Measurements from ENCODE around the gene PARVG. TPM values are rescaled to one million over a fixed set of nuclear protein-coding genes. Genes with fewer than 3 reads are reported as not detected.

The PARVG gene
- total and polyA plus RNA-seq, 10 of the 15 experiments (the other 5 are each of a cell fraction or from before 2014, with no cell fraction given), result 6.3 to 123 (median 71.9) TPM

- ChIA-PET CTCF (no interaction called here), SMC1A (ENCODE audit: uncharacterized antibody, unreplicated experiment) (interaction anchor here (1.0 kb wide), 1 partner anchor 104 kb away, joined by 3 read pairs; no protein-coding TSS in a partner anchor), RAD21 (ENCODE audit: unreplicated experiment) (interaction anchor here (0.8 to 1.1 kb wide), 3 partner anchors 9 to 105 kb away, joined by 3 to 7 read pairs (median 3); partner anchors contain the start of gene PARVG), POLR2A (interaction anchor here (1.1 to 3.0 kb wide), 2 partner anchors 10 to 18 kb away, joined by 8 to 17 read pairs; partner anchors contain the start of gene PARVG)
- 39% methylated on average over 12 of the region's 12 CpGs for WGBS (ENCODE audit: insufficient coverage, insufficient replicate concordance, low lambda C conversion rate, missing lambda C conversion rate)
- H4K20me1 ChIP-seq (ENCODE audit: control insufficient read depth, insufficient read depth), result no peaks in the 10 kb centered on the region
- no peaks in the 10 kb centered on the region for H3K27me3 ChIP-seq (replicated peaks in 1 of 2; ENCODE audit: control insufficient read depth in 2 of 2, insufficient read depth in 2 of 2, low read length in 1 of 2)
- H3K79me2 ChIP-seq (ENCODE audit: control insufficient read depth, insufficient read depth, low read length), result no peaks in the 10 kb centered on the region
- BruUV-seq (replicated peaks), result no TSS peak
- intact Hi-C loops (cut with micrococcal nuclease; ENCODE audit: unreplicated experiment), result no loop called here
- H3K9me3 ChIP-seq (replicated peaks; ENCODE audit: control insufficient read depth, insufficient read depth, low read length), result no peaks in the 10 kb centered on the region
- no peaks in the 10 kb centered on the region; a peak in 1 of 4 replicates for H3K36me3 ChIP-seq (ENCODE audit: control insufficient read depth in 2 of 2, insufficient read depth in 2 of 2, low read length in 1 of 2)
- H2AFZ ChIP-seq (ENCODE audit: control insufficient read depth, low read depth, low read length), result peak overlapping the region; percentile 20; the same call in 1 of the 2 replicates
- ATAC-seq (peak; percentile 12), FAIRE-seq (no peak), DNase-seq (ENCODE audit: low read depth, low spot score) (no peak)
- H3K9ac ChIP-seq (ENCODE audit: control insufficient read depth, insufficient read depth, low read length), result no peak overlapping the region
- in situ Hi-C loops (cut with MboI), result no loop called here
- no peak overlapping the region for H3K4me3 ChIP-seq
- H3K4me1 ChIP-seq (ENCODE audit: control insufficient read depth, insufficient read depth, low read length), result peaks cover 41% of the 10 kb centered on the region
- TF ChIP-seq, protein P1, sequence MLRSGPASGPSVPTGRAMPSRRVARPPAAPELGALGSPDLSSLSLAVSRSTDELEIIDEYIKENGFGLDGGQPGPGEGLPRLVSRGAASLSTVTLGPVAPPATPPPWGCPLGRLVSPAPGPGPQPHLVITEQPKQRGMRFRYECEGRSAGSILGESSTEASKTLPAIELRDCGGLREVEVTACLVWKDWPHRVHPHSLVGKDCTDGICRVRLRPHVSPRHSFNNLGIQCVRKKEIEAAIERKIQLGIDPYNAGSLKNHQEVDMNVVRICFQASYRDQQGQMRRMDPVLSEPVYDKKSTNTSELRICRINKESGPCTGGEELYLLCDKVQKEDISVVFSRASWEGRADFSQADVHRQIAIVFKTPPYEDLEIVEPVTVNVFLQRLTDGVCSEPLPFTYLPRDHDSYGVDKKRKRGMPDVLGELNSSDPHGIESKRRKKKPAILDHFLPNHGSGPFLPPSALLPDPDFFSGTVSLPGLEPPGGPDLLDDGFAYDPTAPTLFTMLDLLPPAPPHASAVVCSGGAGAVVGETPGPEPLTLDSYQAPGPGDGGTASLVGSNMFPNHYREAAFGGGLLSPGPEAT (IDR thresholded peaks at IDR 0.05; ENCODE audit: low read depth), result no peak
- no peak for TF ChIP-seq NBN (IDR thresholded peaks at IDR 0.05)
- TF ChIP-seq BHLHE40 (IDR thresholded peaks at IDR 0.05; ENCODE audit: borderline replicate concordance in 1 of 2, low read depth in 2 of 2, low read length in 1 of 2), result no peak
- TF ChIP-seq POU2F2 (IDR thresholded peaks at IDR 0.05; ENCODE audit: borderline replicate concordance, low read depth, low read length), result no peak
- TF ChIP-seq FOXK2 (IDR thresholded peaks at IDR 0.05), result no peak
- no peak for TF ChIP-seq SUPT20H (IDR thresholded peaks at IDR 0.05; ENCODE audit: borderline replicate concordance, control insufficient read depth, low read depth, low read length)
- H3K4me2 ChIP-seq (ENCODE audit: control insufficient read depth, insufficient read depth), result no peak overlapping the region
- peak overlapping the region; percentile 19; the same call in 1 of the 2 replicates for H3K27ac ChIP-seq (ENCODE audit: control insufficient read depth, insufficient read depth)
These were observed 9.8 kb downstream of the PARVG start for GRCh38 chr22:44190381-44190976.

Measured in GM12878 (cell line).